ENCODE measurements around the gene SPARC.
A peak's percentile ranks its signal among the peaks of the same experiment; 100 is the strongest.
"Not testable (repeated sequence)": the region's sequence is repeated elsewhere in the genome, so short reads cannot be mapped to it uniquely, and the experiment has no call there.

The SPARC gene, protein sequence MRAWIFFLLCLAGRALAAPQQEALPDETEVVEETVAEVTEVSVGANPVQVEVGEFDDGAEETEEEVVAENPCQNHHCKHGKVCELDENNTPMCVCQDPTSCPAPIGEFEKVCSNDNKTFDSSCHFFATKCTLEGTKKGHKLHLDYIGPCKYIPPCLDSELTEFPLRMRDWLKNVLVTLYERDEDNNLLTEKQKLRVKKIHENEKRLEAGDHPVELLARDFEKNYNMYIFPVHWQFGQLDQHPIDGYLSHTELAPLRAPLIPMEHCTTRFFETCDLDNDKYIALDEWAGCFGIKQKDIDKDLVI

GRCh38 chr5:151686674-151687407 is at the start of gene SPARC:
TSS of gene SPARC (minus strand) at chr5:151686915. CDS start at chr5:151676188, 10,727 bp downstream.
- peak; percentile 94 for DNase-seq

GRCh38 chr5:151735646-151736045 is 48.9 kb upstream of the SPARC start:
- DNase-seq, result no peak

DNA sequence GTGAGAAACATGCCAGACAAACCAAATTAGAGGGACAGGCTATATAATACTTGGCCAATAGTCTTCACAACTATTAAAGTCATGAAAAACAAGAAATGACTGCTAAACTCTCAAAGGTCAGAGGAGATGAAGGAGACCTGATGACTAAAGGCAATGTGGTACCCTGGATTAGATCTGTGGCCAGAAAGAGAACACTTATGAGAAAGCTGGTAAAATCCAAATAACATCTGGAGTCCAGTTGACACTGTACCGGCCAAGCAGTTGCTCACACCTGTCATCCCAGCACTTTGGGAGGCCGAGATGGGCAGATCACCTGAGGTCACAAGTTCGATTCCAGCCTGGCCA is 47.3 kb upstream of the SPARC start:
- DNase-seq, result no peak

DNA sequence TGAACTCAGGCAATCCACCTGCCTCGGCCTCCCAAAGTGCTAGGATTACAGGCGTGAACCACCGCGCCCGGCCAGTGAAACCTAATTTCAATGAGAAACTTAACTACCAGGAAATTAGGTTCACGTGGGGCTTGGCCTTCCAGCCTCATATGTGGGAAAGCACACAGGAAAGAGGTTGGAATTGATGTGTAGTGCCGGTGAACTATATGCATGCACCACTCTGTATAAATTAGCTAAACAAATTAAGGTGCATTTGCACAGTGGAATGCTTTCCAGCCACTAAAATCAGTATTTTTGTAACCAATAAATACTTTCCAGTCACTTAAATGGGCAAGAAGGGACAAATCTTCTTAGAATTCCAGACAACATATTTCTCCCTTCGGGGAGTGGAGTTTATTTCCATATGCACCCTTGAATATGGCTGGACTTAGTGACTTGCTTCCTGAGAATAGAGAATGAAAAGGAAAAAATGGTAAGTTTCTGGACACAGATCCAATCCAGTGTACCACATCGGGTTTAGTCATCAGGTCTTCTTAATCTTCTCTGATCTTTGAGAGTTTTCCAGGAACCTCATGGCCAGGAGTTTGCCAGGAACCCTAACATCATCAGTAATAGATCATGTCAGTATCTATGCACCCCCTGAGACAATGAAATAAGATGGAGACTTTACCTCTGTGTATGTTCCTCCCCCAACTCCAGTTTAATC is 46.8 kb upstream of the SPARC start:
- DNase-seq, result no peak

DNA sequence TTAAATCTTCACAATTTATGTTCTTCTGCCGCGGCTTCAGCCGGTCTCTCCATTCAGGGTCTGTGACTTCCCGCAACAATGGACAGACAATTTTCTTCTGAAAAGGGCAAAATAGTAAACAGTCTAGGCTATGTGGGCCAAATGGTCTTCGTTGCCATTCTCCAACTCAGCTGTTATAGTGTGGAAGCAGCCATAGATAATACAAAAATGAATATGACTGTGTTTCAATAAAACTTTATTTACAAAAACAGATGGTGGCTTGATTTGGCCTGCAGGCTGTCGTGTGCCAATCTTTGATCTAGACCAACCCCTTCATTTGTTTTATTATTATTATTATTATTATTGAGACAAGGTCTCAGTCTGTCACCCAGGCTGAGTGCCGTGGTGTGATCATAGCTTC is 43.7 kb upstream of the SPARC start:
- DNase-seq, result no peak

- DNase-seq, result not testable (repeated sequence)
Observed at GRCh38 chr5:151729597-151729996, 42.9 kb upstream of the SPARC start.

GRCh38 chr5:151724360-151724759 is 37.6 kb upstream of the SPARC start:
- DNase-seq, result no peak

DNA sequence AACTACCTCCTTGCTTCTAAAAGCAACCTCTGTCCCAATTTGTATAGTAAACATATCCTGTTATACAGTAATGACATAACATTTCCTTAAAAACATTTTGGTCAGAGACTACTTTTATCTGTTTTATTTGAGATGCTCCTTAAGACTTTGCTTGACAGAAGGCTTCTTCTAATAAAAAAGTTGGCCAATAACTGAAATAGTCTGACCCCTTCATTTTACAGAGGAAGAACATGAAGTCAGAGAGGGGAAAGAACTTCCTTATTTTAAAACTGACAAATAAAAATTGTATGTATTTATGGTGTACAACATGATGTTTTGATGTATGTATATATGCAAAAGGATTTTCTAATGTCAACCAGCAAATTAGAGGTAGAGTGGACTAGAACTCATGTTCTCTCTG is 35.8 kb upstream of the SPARC start:
- no peak for DNase-seq

DNA sequence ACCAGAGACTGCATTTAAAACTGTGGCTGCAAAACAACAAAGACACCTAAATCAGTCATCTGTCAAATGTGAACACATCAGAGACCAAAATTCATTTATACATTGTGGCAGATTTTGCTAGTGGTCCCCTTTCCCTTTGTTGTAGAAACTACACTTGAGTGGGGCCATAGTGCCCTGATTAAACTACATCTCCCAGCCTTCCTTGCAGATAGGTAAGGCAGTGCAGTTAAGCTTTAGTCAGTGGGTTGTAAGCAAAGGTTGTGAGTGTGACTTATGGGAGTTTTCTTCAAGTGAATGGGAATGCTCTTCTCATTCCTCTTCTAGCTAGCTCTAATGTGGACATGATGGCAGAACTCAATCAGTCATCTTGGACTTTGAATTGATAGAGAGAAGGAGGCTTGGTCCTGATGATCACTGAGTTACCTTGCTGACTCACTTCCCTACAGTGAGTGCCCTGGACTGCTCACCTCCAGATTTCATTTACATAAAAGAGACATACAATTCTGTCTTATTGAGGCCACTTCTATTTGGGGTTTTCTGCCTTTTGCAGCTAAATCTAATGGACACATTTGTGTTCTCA is 35.2 kb upstream of the SPARC start:
- DNase-seq, result no peak

DNA sequence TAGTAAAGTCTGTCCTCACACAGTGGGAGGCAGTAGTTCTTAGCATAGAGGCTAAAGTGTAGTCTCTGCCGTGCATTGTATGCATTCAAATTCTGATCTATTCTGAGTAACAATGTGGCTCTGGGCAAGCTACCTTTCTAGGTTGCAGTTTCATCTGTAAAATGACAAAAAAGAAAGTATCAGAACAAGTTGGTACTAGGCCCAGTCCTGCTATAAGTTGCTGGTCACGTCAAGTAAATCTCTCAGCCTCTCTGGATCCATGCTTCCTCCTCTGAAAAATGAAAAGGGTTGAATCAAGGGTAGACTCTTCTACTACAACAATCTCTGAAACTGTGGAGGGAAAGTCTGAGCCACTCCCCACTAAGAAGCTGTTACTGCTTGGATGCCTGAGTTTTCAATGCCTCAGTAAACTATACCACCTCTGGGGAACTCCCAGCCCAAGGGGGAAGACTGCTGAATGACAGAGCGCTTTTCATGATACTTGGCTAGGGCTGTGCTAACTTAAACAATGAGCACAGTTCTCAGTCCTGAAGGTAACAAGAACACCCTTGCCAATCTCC is 34.5 kb upstream of the SPARC start:
- no peak for DNase-seq

DNA sequence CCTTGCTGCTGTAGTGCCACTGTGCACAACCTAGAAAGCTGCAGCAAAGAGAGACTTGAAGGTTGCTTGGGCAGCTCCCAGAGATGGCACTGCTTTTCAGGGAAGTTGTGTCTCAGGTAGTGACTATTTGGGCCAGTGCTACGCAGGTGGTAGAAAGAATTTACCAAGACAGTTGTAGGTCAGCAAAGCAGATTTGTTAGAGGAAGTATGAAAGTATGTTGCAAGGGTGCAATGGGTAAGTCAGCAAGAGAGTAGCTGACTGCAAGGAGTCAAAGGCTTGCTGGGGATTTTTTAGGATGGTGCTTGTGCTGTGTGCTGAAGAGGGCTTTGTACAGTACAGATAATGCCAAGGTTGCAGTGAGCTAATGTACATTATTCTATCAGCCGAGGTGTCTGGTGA is 33.5 kb upstream of the SPARC start:
- no peak for DNase-seq

DNA sequence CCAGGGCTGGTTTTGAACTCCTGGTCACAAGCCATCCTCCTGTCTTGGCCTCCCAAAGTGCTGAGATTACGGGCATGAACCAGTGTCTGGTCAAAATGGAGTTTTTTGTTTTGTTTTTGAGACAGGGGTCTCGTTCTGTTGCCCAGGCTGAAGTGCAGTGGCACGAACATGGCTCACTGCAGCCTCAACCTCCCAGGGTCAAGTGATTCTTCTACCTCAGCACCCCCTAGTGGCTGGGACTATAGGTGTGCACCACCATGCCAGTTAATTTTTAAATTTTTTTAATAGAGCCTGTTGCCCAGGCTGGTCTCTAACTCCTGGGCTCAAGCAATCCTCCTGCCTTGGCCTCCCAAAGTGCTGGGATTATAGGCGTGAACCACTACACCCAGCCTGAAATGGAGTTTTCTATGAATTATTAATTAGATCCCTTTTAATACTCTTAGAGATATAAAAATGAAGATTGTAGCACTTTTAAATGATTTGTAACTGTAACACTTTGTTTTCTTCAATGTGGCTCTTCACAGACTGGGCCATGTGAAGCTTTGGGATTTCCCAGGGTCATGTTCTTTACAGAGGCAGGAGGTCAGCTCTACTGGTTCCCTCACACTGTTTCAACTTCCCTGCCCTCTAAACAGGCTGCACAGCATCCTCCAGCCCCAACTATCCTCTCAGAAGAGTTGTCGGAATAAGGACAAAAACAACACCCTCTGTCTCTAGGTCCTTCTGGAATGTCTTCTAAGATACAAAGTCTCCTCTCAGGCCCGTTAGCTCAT is 32.7 kb upstream of the SPARC start:
- DNase-seq, result no peak

GRCh38 chr5:151718646-151719045 is 31.9 kb upstream of the SPARC start:
- no peak for DNase-seq

DNA sequence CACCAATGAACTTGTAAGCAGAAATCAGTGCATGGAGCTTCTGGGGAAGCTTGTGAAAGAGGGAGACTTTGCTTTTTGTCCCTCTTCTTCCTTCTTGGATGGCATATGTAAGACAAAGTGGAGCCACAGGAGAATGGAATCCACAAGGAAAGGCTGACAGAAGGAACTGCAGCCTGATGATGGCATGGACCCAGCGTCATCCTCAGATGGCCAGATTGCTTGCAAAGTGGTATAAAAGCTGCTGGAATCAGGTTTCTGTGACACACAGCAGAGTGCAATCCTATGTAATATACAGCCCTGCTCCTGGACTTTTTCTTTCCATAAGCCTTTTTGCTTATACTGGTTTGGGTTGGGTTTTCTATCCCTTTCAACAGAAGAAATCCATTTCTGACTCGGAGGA is 31.4 kb upstream of the SPARC start:
- DNase-seq, result no peak

GRCh38 chr5:151717416-151717815 is 30.7 kb upstream of the SPARC start:
- no peak for DNase-seq

- no peak for DNase-seq
Observed at GRCh38 chr5:151709109-151709735, 22.5 kb upstream of the SPARC start.

- no peak for DNase-seq
Observed at GRCh38 chr5:151708126-151708525, 21.4 kb upstream of the SPARC start.

- peak; percentile 49 for DNase-seq
Observed at GRCh38 chr5:151707567-151707966, 20.9 kb upstream of the SPARC start.

GRCh38 chr5:151706906-151707305 is 20.2 kb upstream of the SPARC start:
- DNase-seq, result no peak

GRCh38 chr5:151703780-151704179 is 17.1 kb upstream of the SPARC start:
- no peak for DNase-seq

DNA sequence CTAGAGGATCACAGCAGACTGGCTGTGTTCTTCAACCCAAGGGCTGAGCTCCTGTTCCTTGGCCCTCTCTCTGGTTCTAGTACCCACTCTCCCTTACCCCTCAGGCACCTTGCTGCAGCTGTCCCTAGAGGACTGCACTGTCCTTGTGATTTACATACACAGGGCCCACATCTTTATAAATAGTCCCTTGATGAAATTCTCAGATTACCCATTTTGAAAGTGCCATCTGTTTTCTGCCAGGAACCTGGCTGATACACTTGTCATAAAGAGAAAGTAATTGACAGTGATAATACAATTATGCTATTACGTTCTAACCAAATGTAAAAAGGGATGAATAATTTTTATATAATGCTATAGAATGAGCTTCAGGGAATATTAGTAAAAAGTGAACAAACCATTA is 16.5 kb upstream of the SPARC start:
- DNase-seq, result no peak

- peak; percentile 62 for DNase-seq
Observed at GRCh38 chr5:151700820-151701219, 14.1 kb upstream of the SPARC start.

Data from eye (tissue), 1 donor.